ENCODE data around the gene H1-8.

DNA sequence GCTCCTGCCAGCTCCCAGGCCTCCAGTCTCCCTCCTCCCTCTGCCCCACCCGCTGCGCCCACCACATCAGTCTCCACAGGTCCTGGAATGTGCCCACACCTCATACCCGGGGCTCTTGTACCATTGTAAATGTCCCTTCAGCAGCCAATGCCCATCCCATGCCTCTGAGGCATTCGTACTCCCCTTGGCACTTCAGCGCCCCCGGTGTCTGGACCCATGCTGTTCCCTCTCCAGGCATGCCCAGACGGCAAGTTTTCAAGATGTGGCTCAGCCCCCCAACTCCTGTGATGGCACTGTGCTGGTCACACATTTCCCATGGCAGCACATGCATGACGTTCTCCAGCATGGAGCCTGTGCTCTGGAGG is 50.2 kb downstream of the H1-8 start:
- no peak for TF ChIP-seq ZFP30 (CRISPR knock-in tag; IDR thresholded peaks at IDR 0.05)
- TF ChIP-seq, protein P1, sequence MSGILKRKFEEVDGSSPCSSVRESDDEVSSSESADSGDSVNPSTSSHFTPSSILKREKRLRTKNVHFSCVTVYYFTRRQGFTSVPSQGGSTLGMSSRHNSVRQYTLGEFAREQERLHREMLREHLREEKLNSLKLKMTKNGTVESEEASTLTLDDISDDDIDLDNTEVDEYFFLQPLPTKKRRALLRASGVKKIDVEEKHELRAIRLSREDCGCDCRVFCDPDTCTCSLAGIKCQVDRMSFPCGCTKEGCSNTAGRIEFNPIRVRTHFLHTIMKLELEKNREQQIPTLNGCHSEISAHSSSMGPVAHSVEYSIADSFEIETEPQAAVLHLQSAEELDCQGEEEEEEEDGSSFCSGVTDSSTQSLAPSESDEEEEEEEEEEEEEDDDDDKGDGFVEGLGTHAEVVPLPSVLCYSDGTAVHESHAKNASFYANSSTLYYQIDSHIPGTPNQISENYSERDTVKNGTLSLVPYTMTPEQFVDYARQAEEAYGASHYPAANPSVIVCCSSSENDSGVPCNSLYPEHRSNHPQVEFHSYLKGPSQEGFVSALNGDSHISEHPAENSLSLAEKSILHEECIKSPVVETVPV (CRISPR knock-in tag; IDR thresholded peaks at IDR 0.05): no peak
